HG02973 (cell line): ENCODE measurements around the gene NFAT5.
"Not testable (repeated sequence)": the region's sequence is repeated elsewhere in the genome, so short reads cannot be mapped to it uniquely, and the experiment has no call there.

Experiments
- ATAC-seq: cut with Tn5 transposase; IDR thresholded peaks from one replicate; pipeline ENCODE4 v1.9.1; 2021; ENCODE audit warnings: moderate library complexity; ENCODE audit not compliant: unreplicated experiment

Gene NFAT5

GRCh38 chr16:69546663-69547062, 19.1 kb upstream of the NFAT5 start:
- ATAC-seq = not testable (repeated sequence)

GRCh38 chr16:69553332-69553731, 12.4 kb upstream of the NFAT5 start:
- ATAC-seq = no peak

GRCh38 chr16:69554495-69554894, 11.3 kb upstream of the NFAT5 start:
- ATAC-seq = no peak

- ATAC-seq = no peak
Measured at GRCh38 chr16:69555437-69555836, 10.3 kb upstream of the NFAT5 start.

GRCh38 chr16:69555867-69556266, 9.9 kb upstream of the NFAT5 start:
- ATAC-seq = no peak

GRCh38 chr16:69559164-69559563, 6.6 kb upstream of the NFAT5 start:
- ATAC-seq = no peak

GRCh38 chr16:69561367-69561766, 4.4 kb upstream of the NFAT5 start:
- ATAC-seq = not testable (repeated sequence)

GRCh38 chr16:69561901-69562300, 3.9 kb upstream of the NFAT5 start:
- ATAC-seq = no peak

- ATAC-seq = no peak
Measured at GRCh38 chr16:69562813-69563212, 3.0 kb upstream of the NFAT5 start.

GRCh38 chr16:69563605-69564580, 1.9 kb upstream of the NFAT5 start:
- ATAC-seq = peak; percentile 39

GRCh38 chr16:69564845-69565670, 708 bp upstream of the NFAT5 start:
- no peak for ATAC-seq

- ATAC-seq = peak; percentile 26
Measured at GRCh38 chr16:69566240-69566980, 644 bp downstream of the NFAT5 start.

- ATAC-seq = no peak
Measured at GRCh38 chr16:69566981-69567680, 1.4 kb downstream of the NFAT5 start.

- ATAC-seq = no peak
Measured at GRCh38 chr16:69568676-69569075, 2.9 kb downstream of the NFAT5 start.

- not testable (repeated sequence) for ATAC-seq
Measured at GRCh38 chr16:69578771-69579170, 13.0 kb downstream of the NFAT5 start.

- ATAC-seq = no peak
Measured at GRCh38 chr16:69579783-69580481, 14.2 kb downstream of the NFAT5 start.

GRCh38 chr16:69581297-69581696, 15.5 kb downstream of the NFAT5 start:
- ATAC-seq = no peak

- not testable (repeated sequence) for ATAC-seq
Measured at GRCh38 chr16:69584493-69584892, 18.7 kb downstream of the NFAT5 start.

GRCh38 chr16:69589434-69590269, 23.9 kb downstream of the NFAT5 start:
- ATAC-seq = no peak
